Activated naive CD4-positive, alpha-beta T cell treated with anti-CD3 and anti-CD28 coated beads, Interleukin-2, amount 50 U/mL, for 16 hours (primary cell): Measurements from ENCODE around the gene PRKD1.

Source experiments
- DNase-seq: peaks from one replicate; pipeline ENCODE4 v3.0.0-alpha.2; 2020

Gene PRKD1

GRCh38 chr14:29664515-29664914 is 263.1 kb downstream of the PRKD1 start:
- DNase-seq: no peak

GRCh38 chr14:29663281-29663801 is 264.3 kb downstream of the PRKD1 start:
- DNase-seq: no peak

GRCh38 chr14:29654901-29655550 is 272.6 kb downstream of the PRKD1 start:
- DNase-seq: no peak

- DNase-seq: no peak
Observed at GRCh38 chr14:29653303-29653702, 274.3 kb downstream of the PRKD1 start.

GRCh38 chr14:29652571-29652970 is 275.1 kb downstream of the PRKD1 start:
- no peak for DNase-seq

- DNase-seq: no peak
Observed at GRCh38 chr14:29650554-29651269, 276.9 kb downstream of the PRKD1 start.

GRCh38 chr14:29649170-29649569 is 278.5 kb downstream of the PRKD1 start:
- no peak for DNase-seq

GRCh38 chr14:29648045-29648444 is 279.6 kb downstream of the PRKD1 start:
- no peak for DNase-seq

GRCh38 chr14:29645117-29645516 is 282.5 kb downstream of the PRKD1 start:
- DNase-seq: no peak

GRCh38 chr14:29643433-29644211 is 284.0 kb downstream of the PRKD1 start:
- DNase-seq: no peak

GRCh38 chr14:29637411-29637810 is 290.2 kb downstream of the PRKD1 start:
- no peak for DNase-seq

GRCh38 chr14:29636870-29637269 is 290.8 kb downstream of the PRKD1 start:
- no peak for DNase-seq

GRCh38 chr14:29630566-29631160 is 297.0 kb downstream of the PRKD1 start:
- DNase-seq: no peak

- DNase-seq: no peak
Observed at GRCh38 chr14:29629839-29630238, 297.8 kb downstream of the PRKD1 start.

- no peak for DNase-seq
Observed at GRCh38 chr14:29627137-29627536, 300.5 kb downstream of the PRKD1 start.

- no peak for DNase-seq
Observed at GRCh38 chr14:29618323-29619067, 309.2 kb downstream of the PRKD1 start.

GRCh38 chr14:29616922-29617321 is 310.7 kb downstream of the PRKD1 start:
- DNase-seq: no peak

GRCh38 chr14:29608861-29609260 is 318.8 kb downstream of the PRKD1 start:
- no peak for DNase-seq

GRCh38 chr14:29607169-29607568 is 320.5 kb downstream of the PRKD1 start:
- DNase-seq: no peak

GRCh38 chr14:29603696-29604095 is 324.0 kb downstream of the PRKD1 start:
- no peak for DNase-seq

GRCh38 chr14:29601616-29602015 is 326.0 kb downstream of the PRKD1 start:
- no peak for DNase-seq

- no peak for DNase-seq
Observed at GRCh38 chr14:29587761-29588470, 339.7 kb downstream of the PRKD1 start.
